Smooth muscle cell (in vitro differentiated cells): ENCODE results near the gene RASGRF2. TPM values are rescaled to one million over a fixed set of nuclear protein-coding genes. Genes with fewer than 3 reads are reported as not detected.

ENCODE experiments used
- DNase-seq: peaks from one replicate; lab custom pipeline; 2025; ENCODE audit not compliant: unreplicated experiment; lab: John Stamatoyannopoulos, UW
- H2AFZ ChIP-seq: fragments of 200-600 bp; sonication (generic); 2 replicates; pipeline ENCODE4 v1.6.0; 2016; ENCODE audit warnings: antibody characterized with exemption, low read depth, mild to moderate bottlenecking
- H3F3A ChIP-seq: fragments of 200-600 bp; sonication (generic); 2 replicates; pipeline ENCODE4 v1.6.0; 2017; ENCODE audit warnings: antibody characterized with exemption, low read depth
- H3K27ac ChIP-seq: fragments of 200-600 bp; sonication (generic); 2 replicates; pipeline ENCODE4 v1.5.1; 2016; ENCODE audit warnings: low read depth, mild to moderate bottlenecking
- H3K27me3 ChIP-seq: fragments of 200-600 bp; sonication (generic); 2 replicates; pipeline ENCODE4 v1.6.1; 2016; ENCODE audit warnings: low read depth, mild to moderate bottlenecking
- H3K36me3 ChIP-seq: fragments of 200-600 bp; sonication (generic); 2 replicates; pipeline ENCODE4 v1.5.1; 2016; ENCODE audit warnings: low read depth
- H3K4me1 ChIP-seq: fragments of 200-600 bp; sonication (generic); 2 replicates; pipeline ENCODE4 v1.5.1; 2016; ENCODE audit warnings: low read depth
- H3K4me2 ChIP-seq: fragments of 200-600 bp; sonication (generic); 2 replicates; pipeline ENCODE4 v1.6.0; 2016; ENCODE audit warnings: mild to moderate bottlenecking
- H3K4me3 ChIP-seq: fragments of 200-600 bp; sonication (generic); 2 replicates; pipeline ENCODE4 v1.5.1; 2016; ENCODE audit warnings: mild to moderate bottlenecking
- H3K79me2 ChIP-seq: fragments of 200-600 bp; sonication (generic); 2 replicates; pipeline ENCODE4 v1.6.0; 2016; ENCODE audit warnings: low read depth, mild to moderate bottlenecking
- H3K9ac ChIP-seq: fragments of 200-600 bp; sonication (generic); 2 replicates; pipeline ENCODE4 v1.6.0; 2016; ENCODE audit warnings: low read depth
- H3K9me3 ChIP-seq: fragments of 200-600 bp; sonication (generic); replicated peaks from 2 replicates; pipeline ENCODE4 v1.5.1; 2016; ENCODE audit warnings: low read depth
- H4K20me1 ChIP-seq: fragments of 200-600 bp; sonication (generic); 2 replicates; pipeline ENCODE4 v1.6.0; 2016; ENCODE audit warnings: low read depth
- WGBS: methylation state at CpG from one replicate; pipeline ENCODE4 v1.1.7; 2016; ENCODE audit warnings: low lambda C conversion rate; 5-methylcytosine and 5-hydroxymethylcytosine counted together
- polyA plus RNA-seq: library from polyadenylated mRNA; unstranded; fragments of >200 nt; fragmentation: Nextera tagmentation; extraction: Ambion mirVana; gene quantifications from 2 replicates; pipeline ENCODE4 v1.2.1, GENCODE V29; 2016
- total RNA-seq: library from RNA; depleted of rRNA; stranded (reverse); fragments of >200 nt; gene quantifications from 2 replicates; pipeline ENCODE4 v1.2.3, GENCODE V29; 2014
- TF ChIP-seq, protein P1 (sequence below): fragments of 200-600 bp; sonication (generic); IDR thresholded peaks from 2 replicates; pipeline ENCODE4 v1.5.1; 2017; ENCODE audit warnings: borderline replicate concordance, mild to moderate bottlenecking, antibody characterized with exemption; ENCODE audit not compliant: insufficient read depth, poor library complexity, severe bottlenecking

The RASGRF2 gene
- total and polyA plus RNA-seq, 2 experiments from 2014 or later: 11.1 to 24.7 TPM

DNA sequence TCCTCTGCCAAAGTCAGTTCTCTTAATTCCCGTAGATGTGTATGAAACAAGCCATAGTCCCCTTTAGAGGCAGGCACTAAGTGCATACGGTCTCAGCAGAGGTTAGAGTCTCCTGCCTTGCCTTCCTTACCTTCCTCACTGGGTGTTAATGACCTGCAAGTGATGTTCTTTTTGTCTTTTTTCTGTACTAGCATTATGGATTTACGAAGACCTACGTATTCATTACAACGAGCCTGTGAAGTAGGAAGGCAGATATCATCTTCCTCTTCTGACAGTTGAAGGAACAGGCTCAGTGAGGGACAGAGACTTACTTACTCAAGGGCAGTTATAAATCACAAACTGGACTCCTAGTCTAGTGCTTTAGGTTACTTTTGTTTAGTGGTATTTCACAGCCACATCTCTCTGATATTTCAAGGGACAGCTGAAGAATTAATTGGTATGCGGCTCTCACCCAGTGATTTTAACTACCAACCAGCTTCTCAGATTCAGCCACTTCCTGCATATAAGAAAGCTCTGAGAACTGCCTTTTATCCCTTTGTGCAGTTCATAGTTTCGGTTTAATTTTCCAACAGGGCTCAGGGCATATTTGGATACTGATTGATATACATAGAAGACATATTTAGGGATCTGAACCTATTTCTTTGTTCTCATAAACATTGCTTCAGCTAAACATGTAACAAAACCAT lies 187.9 kb downstream of the RASGRF2 start:
- Histone ChIP-seq H4K20me1 (no peaks in the 10 kb centered on the region), H3K9ac (no peak overlapping the region), H3K27me3 (no peaks in the 10 kb centered on the region), H3K4me2 (no peak overlapping the region), H2AFZ (no peak overlapping the region), H3K4me1 (no peaks in the 10 kb centered on the region), H3K79me2 (no peaks in the 10 kb centered on the region), H3K9me3 (no peaks in the 10 kb centered on the region), H3K4me3 (no peak overlapping the region), H3K27ac (no peak overlapping the region), H3F3A (no peaks in the 10 kb centered on the region), H3K36me3 (no peaks in the 10 kb centered on the region)
- no peak for DNase-seq
- 76% methylated on average over 7 of the region's 7 CpGs for WGBS
- TF ChIP-seq, protein P1, sequence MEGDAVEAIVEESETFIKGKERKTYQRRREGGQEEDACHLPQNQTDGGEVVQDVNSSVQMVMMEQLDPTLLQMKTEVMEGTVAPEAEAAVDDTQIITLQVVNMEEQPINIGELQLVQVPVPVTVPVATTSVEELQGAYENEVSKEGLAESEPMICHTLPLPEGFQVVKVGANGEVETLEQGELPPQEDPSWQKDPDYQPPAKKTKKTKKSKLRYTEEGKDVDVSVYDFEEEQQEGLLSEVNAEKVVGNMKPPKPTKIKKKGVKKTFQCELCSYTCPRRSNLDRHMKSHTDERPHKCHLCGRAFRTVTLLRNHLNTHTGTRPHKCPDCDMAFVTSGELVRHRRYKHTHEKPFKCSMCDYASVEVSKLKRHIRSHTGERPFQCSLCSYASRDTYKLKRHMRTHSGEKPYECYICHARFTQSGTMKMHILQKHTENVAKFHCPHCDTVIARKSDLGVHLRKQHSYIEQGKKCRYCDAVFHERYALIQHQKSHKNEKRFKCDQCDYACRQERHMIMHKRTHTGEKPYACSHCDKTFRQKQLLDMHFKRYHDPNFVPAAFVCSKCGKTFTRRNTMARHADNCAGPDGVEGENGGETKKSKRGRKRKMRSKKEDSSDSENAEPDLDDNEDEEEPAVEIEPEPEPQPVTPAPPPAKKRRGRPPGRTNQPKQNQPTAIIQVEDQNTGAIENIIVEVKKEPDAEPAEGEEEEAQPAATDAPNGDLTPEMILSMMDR: no peak

DNA sequence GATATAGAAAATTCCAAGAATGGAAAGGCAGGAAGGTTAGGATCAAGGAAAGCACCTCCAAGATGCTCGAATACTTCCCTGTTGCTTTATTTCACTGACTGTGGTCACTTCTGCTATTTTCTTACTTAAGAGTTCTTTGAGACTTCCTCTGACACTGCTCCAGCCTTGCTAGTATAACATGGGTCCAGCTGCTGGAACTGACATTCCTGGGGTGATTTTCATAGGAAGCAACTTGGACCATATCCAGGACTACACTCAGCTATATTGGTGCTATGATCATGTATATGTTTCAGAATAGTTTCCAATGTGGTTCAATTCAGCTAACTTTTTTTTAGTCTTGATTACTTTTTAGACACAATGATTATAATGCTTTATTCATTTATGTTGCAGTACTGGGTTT lies 191.4 kb downstream of the RASGRF2 start:
- no peaks in the 10 kb centered on the region for H3K79me2 ChIP-seq
- H3K9ac ChIP-seq: no peak overlapping the region
- H3K4me1 ChIP-seq: no peaks in the 10 kb centered on the region
- H3K9me3 ChIP-seq: peaks cover 7% of the 10 kb centered on the region
- TF ChIP-seq, protein P1: no peak
- H4K20me1 ChIP-seq: no peaks in the 10 kb centered on the region
- H3K4me2 ChIP-seq: no peak overlapping the region
- 93% methylated on average over 1 of the region's 1 CpG for WGBS
- H2AFZ ChIP-seq: no peak overlapping the region
- H3F3A ChIP-seq: no peaks in the 10 kb centered on the region
- H3K4me3 ChIP-seq: no peak overlapping the region
- H3K27ac ChIP-seq: no peak overlapping the region
- no peak for DNase-seq
- no peaks in the 10 kb centered on the region for H3K27me3 ChIP-seq
- H3K36me3 ChIP-seq: peaks cover 8% of the 10 kb centered on the region

DNA sequence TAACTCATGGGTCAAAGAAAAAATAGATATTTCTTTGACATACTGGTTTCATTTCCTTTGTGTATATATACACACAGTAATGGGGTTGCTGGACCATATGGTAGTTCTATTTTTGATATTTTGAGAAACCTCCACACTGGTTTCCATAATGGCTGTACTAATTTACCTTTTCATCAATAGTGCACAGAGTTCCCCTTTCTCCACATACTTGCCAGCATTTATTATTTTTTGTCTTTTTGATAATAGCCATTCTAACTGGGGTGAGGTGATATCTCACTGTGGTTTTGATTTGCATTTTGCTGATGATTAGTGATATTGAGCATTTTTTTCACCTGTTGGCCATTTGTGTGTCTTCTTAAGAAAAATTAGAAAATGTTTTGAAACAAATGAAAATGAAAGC lies 194.6 kb downstream of the RASGRF2 start:
- peaks cover 10% of the 10 kb centered on the region for H3K9me3 ChIP-seq
- no peaks in the 10 kb centered on the region for H3K79me2 ChIP-seq
- no peak overlapping the region for H3K27ac ChIP-seq
- no peaks in the 10 kb centered on the region for H4K20me1 ChIP-seq
- H3K4me2 ChIP-seq: no peak overlapping the region
- H3K9ac ChIP-seq: no peak overlapping the region
- no peaks in the 10 kb centered on the region for H3K27me3 ChIP-seq
- no peak overlapping the region for H2AFZ ChIP-seq
- DNase-seq: no peak
- no peak overlapping the region for H3K4me3 ChIP-seq
- H3K4me1 ChIP-seq: no peaks in the 10 kb centered on the region
- peaks cover 8% of the 10 kb centered on the region for H3K36me3 ChIP-seq
- TF ChIP-seq, protein P1: no peak
- no peaks in the 10 kb centered on the region for H3F3A ChIP-seq

DNA sequence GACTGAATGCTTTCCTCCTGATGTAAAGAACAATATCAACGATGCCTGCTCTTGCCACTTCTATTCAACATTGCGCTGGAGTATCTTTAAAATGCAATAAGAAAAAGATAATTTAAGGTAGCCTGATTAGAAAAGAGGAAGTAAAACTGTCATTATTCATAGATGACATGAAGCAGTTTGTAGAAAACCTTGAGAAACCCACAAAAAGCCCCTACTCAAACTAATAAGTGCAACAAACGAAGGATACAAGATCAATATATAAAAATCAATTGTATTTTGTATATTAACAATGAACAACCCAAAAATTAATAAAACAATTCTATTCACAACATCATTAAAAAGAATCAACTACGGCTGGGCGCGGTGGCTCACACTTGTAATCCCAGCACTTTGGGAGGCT lies 196.6 kb downstream of the RASGRF2 start:
- no peak for DNase-seq
- Histone ChIP-seq H3K9ac (no peak overlapping the region), H3K9me3 (peaks cover 10% of the 10 kb centered on the region), H3K27me3 (no peaks in the 10 kb centered on the region), H4K20me1 (no peaks in the 10 kb centered on the region), H3K36me3 (peaks cover 8% of the 10 kb centered on the region), H3K4me2 (no peak overlapping the region), H3K27ac (no peak overlapping the region), H3K4me1 (no peaks in the 10 kb centered on the region), H3K79me2 (no peaks in the 10 kb centered on the region), H2AFZ (no peak overlapping the region), H3F3A (no peaks in the 10 kb centered on the region), H3K4me3 (no peak overlapping the region)
- TF ChIP-seq, protein P1: no peak
- 98% methylated on average over 6 of the region's 6 CpGs for WGBS
